Kidney (tissue), 14 donors: ENCODE measurements around the gene ZNF316. TPM values are rescaled to one million over a fixed set of nuclear protein-coding genes. Genes with fewer than 3 reads are reported as not detected.

ENCODE experiments used
- DNase-seq, 5 donors: peaks; one replicate each; pipeline ENCODE4 v3.0.0-alpha.2; 2013 to 2020
- FAIRE-seq: peaks from 2 replicates; lab custom pipeline; 2012; peaks lifted over from hg19 to GRCh38; lab: Jason Lieb, UNC
- H3K27ac ChIP-seq, 2 donors: one replicate each; pipeline ENCODE4 v1.7.0; 2013; ENCODE audit warnings: low read depth in 2 of 2, low read length in 2 of 2, inconsistent platforms in 1 of 2
- H3K27me3 ChIP-seq: one replicate; pipeline ENCODE4 v1.7.1; 2013; ENCODE audit warnings: low read length, inconsistent platforms; ENCODE audit not compliant: control insufficient read depth, insufficient read depth
- H3K36me3 ChIP-seq, 3 donors: one replicate each; pipeline versions ENCODE4 v1.7.0 to v1.7.1; 2013; ENCODE audit warnings: low read length in 3 of 3, control low read depth in 1 of 3, inconsistent platforms in 1 of 3; ENCODE audit not compliant: insufficient read depth in 3 of 3, control insufficient read depth in 2 of 3
- H3K4me1 ChIP-seq, 3 donors: one replicate each; pipeline versions ENCODE4 v1.7.0 to v1.7.1; 2013; ENCODE audit warnings: low read length in 3 of 3, inconsistent platforms in 1 of 3, low read depth in 1 of 3; ENCODE audit not compliant: control insufficient read depth in 2 of 3, insufficient read depth in 2 of 3
- H3K4me3 ChIP-seq, 3 donors: one replicate each; pipeline versions ENCODE4 v1.7.0 to v1.8.1; 2013; ENCODE audit warnings: low read length in 3 of 3, control low read depth in 1 of 3, inconsistent platforms in 1 of 3
- H3K9ac ChIP-seq, 3 donors: one replicate each; pipeline versions ENCODE4 v1.7.0 to v1.7.1; 2013; ENCODE audit warnings: low read length in 3 of 3, control low read depth in 1 of 3, inconsistent platforms in 1 of 3
- H3K9me3 ChIP-seq, 3 donors: one replicate each; pipeline versions ENCODE4 v1.7.0 to v1.7.1; 2013; ENCODE audit warnings: low read length in 3 of 3, control low read depth in 1 of 3, inconsistent platforms in 1 of 3; ENCODE audit not compliant: control insufficient read depth in 2 of 3, insufficient read depth in 1 of 3
- intact Hi-C: fragments of 100-400 bp; cut with DNase I; formaldehyde crosslinking; loops from one replicate; pipeline ENCODE4 v1.11.1; 2022
- polyA plus RNA-seq: library from polyadenylated mRNA; stranded (reverse); fragments of 350-450 nt; fragmentation: Illumina TruSeq; extraction: RNeasy Lipid Tissue Mini Kit (QIAGEN cat#74804); gene quantifications from one replicate; pipeline ENCODE4 v1.2.3, GENCODE V29; 2014; ENCODE audit warnings: low read depth, low replicate concordance; ENCODE audit not compliant: insufficient read depth
- total RNA-seq: library from RNA; stranded (reverse); fragmentation: NEBNext Ultra II Directional; extraction: Animal tissue kit (Norgen Biotek cat#: 25700); gene quantifications from one replicate; pipeline ENCODE4 v1.2.1, GENCODE V29; 2021
- TF ChIP-seq, protein P1 (sequence below): IDR thresholded peaks from 3 replicates; pipeline ENCODE4 v1.5.1; 2012; ENCODE audit warnings: mild to moderate bottlenecking, moderate library complexity, borderline replicate concordance; ENCODE audit not compliant: insufficient read depth; ENCODE audit errors: extremely low read depth
- donor health status: control.
- donor health status: control.
- donor health status: control.
- donor health status: control.
- donor health status: control.
- donor health status: DM: yes; HTN: yes; CAD: no.
- donor health status: Normal renal cell carcinoma (clear cell type).

Gene ZNF316
- total and polyA plus RNA-seq, 2 donors from 2014 or later, result 7.2 to 31.7 TPM

DNA sequence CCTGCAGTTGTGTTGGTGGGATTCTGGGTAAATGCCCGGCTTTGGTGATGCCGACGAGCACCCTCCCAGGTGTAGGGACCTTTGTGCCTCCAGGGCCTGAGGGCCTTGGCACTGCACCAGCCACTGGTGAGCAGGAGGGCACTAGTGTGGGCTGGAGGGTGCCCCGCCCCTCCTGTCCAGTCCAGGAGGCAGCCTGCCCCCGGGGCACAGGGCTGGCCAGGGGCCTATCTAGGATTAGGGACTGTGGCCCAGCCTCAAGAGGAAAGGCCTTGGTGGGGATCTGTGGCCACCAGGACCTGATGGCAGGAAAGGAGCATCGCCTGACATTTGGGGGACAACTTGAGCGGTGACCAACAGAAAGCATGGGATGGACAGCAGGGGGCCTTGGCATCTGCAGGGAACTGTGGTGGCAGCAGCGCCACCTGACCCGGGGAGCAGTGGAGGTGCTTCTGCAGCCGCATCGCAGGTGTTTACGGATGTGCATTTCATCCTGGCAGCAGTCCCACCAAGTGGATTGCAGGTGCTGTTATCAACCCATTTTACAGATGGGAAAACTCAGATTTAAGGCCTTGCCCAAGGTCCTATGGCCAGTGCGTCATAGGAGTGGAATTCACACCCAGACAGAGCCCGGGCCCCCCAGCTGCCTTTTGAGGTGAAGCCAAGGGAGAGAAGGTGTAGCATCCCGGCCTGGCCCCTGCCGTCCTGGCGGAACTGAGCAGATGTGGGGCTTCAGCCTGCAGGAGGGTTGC is 11.1 kb downstream of the ZNF316 start:
- H3K27ac ChIP-seq, result no peak overlapping the region
- TF ChIP-seq, protein P1, sequence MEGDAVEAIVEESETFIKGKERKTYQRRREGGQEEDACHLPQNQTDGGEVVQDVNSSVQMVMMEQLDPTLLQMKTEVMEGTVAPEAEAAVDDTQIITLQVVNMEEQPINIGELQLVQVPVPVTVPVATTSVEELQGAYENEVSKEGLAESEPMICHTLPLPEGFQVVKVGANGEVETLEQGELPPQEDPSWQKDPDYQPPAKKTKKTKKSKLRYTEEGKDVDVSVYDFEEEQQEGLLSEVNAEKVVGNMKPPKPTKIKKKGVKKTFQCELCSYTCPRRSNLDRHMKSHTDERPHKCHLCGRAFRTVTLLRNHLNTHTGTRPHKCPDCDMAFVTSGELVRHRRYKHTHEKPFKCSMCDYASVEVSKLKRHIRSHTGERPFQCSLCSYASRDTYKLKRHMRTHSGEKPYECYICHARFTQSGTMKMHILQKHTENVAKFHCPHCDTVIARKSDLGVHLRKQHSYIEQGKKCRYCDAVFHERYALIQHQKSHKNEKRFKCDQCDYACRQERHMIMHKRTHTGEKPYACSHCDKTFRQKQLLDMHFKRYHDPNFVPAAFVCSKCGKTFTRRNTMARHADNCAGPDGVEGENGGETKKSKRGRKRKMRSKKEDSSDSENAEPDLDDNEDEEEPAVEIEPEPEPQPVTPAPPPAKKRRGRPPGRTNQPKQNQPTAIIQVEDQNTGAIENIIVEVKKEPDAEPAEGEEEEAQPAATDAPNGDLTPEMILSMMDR, result no peak
- H3K4me3 ChIP-seq, result no peak overlapping the region
- H3K4me1 ChIP-seq, result no peaks in the 10 kb centered on the region
- FAIRE-seq (no peak), DNase-seq (peak in 1 of 5 donors; percentile 51)
- no peaks in the 10 kb centered on the region for H3K9me3 ChIP-seq
- H3K36me3 ChIP-seq, result peaks cover 0 to 12% (median 12%) of the 10 kb centered on the region in 3 donors
- H3K27me3 ChIP-seq, result no peaks in the 10 kb centered on the region
- intact Hi-C loops, result no loop called here
- no peak overlapping the region for H3K9ac ChIP-seq

DNA sequence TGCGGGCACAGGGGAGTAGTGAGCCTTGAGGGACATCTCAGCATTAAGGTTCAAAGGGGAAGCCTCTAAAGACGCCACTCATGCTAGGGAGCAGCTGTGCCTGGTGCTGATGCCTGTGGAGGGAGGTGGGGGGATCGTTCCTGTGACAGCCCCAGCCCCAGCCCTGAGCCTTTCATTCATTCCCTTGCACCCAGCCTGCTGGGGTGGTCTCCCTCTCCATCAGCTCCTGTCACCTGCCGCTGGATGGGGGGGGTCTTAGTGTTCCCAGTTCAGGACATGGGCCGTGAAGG is 11.6 kb downstream of the ZNF316 start:
- no peak overlapping the region for H3K4me3 ChIP-seq
- no peak overlapping the region for H3K9ac ChIP-seq
- peaks cover 0 to 8% (median 7%) of the 10 kb centered on the region in 3 donors for H3K36me3 ChIP-seq
- H3K4me1 ChIP-seq, result no peaks in the 10 kb centered on the region
- no peaks in the 10 kb centered on the region for H3K9me3 ChIP-seq
- FAIRE-seq (no peak), DNase-seq (peak in 1 of 5 donors; percentile 26)
- TF ChIP-seq, protein P1, result no peak
- H3K27me3 ChIP-seq, result no peaks in the 10 kb centered on the region
- intact Hi-C loops, result no loop called here
- no peak overlapping the region for H3K27ac ChIP-seq

DNA sequence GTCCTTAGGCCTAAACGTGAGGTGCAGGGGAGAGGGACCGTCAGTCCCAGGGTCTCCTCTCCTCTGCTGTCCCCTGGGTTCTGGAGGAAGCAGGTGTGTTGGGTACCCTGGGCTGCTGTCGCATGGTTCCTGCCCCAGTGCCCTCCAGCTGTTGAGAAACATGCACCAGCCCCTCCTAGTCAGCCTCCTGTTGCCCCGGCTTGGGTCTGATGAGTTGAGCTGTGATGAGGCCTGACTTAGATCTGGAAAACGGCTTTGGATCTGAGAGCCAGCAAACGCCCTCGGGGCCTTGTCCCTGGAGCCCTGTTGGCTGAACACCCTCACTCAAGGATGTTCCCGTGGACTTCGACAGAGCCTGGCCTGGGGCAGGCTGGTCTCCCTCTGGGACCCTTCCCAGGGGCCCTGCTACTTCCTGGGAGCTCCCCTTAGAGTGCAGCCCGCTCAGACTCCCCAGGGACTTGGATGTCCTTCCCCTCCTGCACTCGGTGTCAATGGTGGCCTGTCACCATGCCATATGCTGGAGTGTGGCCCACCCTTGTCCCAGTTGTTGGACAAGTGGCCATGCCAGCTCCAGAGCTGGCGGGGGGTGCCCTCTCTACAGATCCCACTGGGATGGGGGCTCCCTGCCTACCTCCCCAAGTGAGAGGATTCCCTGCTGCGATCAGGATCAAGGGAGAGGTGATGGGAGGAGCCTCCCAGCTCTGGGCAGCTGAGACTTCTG is 12.3 kb downstream of the ZNF316 start:
- H3K27ac ChIP-seq, result no peak overlapping the region
- peaks cover 0 to 6% (median 6%) of the 10 kb centered on the region in 3 donors for H3K36me3 ChIP-seq
- FAIRE-seq, result no peak
- TF ChIP-seq, protein P1, result no peak
- no peak overlapping the region for H3K4me3 ChIP-seq
- DNase-seq, result peak in 1 of 5 donors; percentile 63
- H3K4me1 ChIP-seq, result no peaks in the 10 kb centered on the region
- H3K9me3 ChIP-seq, result no peaks in the 10 kb centered on the region
- intact Hi-C loops, result no loop called here
- H3K9ac ChIP-seq, result no peak overlapping the region
- no peaks in the 10 kb centered on the region for H3K27me3 ChIP-seq
